RWPE2 (cell line): ENCODE measurements around the gene BCO2.
A peak's percentile ranks its signal among the peaks of the same experiment; 100 is the strongest.

Experiments
- ATAC-seq: fragments of 200-7000 bp; cut with Tn5 transposase; 3 replicates; pipeline ENCODE4 v1.9.1; 2021; ENCODE audit warnings: low read depth
- DNase-seq: peaks from one replicate; pipeline ENCODE4 v3.0.0-alpha.2; 2020; ENCODE audit warnings: low spot score
- H3K27ac ChIP-seq: fragments of 450-650 bp; 2 replicates; pipeline ENCODE4 v1.5.1; 2017; ENCODE audit warnings: mild to moderate bottlenecking; ENCODE audit not compliant: poor library complexity, severe bottlenecking
- H3K27me3 ChIP-seq: fragments of 250-450 bp; sonication (Bioruptor Pico); 2 replicates; pipeline ENCODE4 v1.5.1; 2021; ENCODE audit warnings: mild to moderate bottlenecking, moderate library complexity; ENCODE audit not compliant: insufficient read depth, poor library complexity, severe bottlenecking
- H3K36me3 ChIP-seq: fragments of 250-450 bp; sonication (Bioruptor Pico); 2 replicates; pipeline ENCODE4 v1.5.1; 2020; ENCODE audit warnings: low read depth, mild to moderate bottlenecking, moderate library complexity
- H3K4me1 ChIP-seq: fragments of 250-450 bp; sonication (Bioruptor Pico); 2 replicates; pipeline ENCODE4 v1.5.1; 2021; ENCODE audit warnings: mild to moderate bottlenecking, moderate library complexity; ENCODE audit not compliant: insufficient read depth, poor library complexity, severe bottlenecking
- H3K4me3 ChIP-seq: fragments of 250-450 bp; sonication (Bioruptor Pico); 2 replicates; pipeline ENCODE4 v1.5.1; 2021; ENCODE audit warnings: mild to moderate bottlenecking, moderate library complexity; ENCODE audit not compliant: severe bottlenecking
- H3K9me3 ChIP-seq: fragments of 250-450 bp; sonication (Bioruptor Pico); 2 replicates; pipeline ENCODE4 v1.5.1; 2021; ENCODE audit warnings: mild to moderate bottlenecking, moderate library complexity; ENCODE audit not compliant: severe bottlenecking
- TF ChIP-seq, protein P1 (sequence below): fragments of 450-650 bp; IDR thresholded peaks from one replicate; pipeline ENCODE4 v1.5.1; 2017; ENCODE audit warnings: mild to moderate bottlenecking, moderate library complexity; ENCODE audit not compliant: poor library complexity, severe bottlenecking

BCO2 gene

DNA sequence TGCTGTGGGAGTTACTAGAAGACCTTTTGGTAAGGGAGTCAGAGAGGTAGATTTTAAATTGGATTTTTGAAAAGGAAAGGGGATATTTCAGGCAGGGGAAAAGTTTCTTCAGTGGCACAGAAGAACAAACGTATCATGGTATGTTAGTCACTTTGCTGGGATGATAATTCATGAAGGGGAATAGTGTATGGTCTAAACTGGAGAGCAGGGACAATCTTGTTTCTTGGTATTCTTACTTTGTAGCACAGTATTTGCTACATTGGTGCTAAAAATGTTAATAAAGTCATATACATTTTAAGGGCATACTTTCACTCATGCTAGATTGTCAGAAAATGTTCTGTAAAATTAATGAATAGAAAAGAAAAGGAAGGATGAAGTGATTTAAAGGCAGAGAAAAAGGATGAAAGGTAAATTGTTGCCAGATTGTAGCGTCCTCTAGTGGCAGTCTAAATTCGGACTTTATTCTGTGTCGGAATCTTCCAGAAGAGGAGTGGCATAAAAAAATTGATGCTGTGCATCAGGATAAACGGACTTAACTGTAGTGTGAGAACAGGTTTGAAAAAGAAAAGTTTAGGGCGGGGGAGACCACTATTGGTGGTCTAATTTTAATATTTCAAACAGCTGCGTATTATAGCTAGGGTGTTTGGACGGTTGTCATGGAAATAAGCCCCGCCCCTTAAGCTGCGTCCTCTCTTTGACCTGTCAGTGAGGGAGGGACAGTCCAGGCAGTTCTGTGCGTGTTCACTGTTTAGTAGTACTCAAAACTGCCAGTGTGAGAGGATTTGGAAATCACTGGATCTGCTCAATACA, at the start of gene BCO2:
TSS of gene BCO2 (plus strand) at position 724 of the 810 bp plus-strand sequence. CDS start 90 bp downstream, outside the sequence.
- Histone ChIP-seq H3K36me3 (no peaks in the 10 kb centered on the region), H3K4me3 (peak within 1 kb of the TSS; percentile 23), H3K27ac (no peak within 1 kb of the TSS), H3K27me3 (no peaks in the 10 kb centered on the region), H3K4me1 (peaks cover 26% of the 10 kb centered on the region), H3K9me3 (no peaks in the 10 kb centered on the region)
- TF ChIP-seq, protein P1, sequence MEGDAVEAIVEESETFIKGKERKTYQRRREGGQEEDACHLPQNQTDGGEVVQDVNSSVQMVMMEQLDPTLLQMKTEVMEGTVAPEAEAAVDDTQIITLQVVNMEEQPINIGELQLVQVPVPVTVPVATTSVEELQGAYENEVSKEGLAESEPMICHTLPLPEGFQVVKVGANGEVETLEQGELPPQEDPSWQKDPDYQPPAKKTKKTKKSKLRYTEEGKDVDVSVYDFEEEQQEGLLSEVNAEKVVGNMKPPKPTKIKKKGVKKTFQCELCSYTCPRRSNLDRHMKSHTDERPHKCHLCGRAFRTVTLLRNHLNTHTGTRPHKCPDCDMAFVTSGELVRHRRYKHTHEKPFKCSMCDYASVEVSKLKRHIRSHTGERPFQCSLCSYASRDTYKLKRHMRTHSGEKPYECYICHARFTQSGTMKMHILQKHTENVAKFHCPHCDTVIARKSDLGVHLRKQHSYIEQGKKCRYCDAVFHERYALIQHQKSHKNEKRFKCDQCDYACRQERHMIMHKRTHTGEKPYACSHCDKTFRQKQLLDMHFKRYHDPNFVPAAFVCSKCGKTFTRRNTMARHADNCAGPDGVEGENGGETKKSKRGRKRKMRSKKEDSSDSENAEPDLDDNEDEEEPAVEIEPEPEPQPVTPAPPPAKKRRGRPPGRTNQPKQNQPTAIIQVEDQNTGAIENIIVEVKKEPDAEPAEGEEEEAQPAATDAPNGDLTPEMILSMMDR, result peak; percentile 96
- ATAC-seq, result peak; percentile 93
- DNase-seq, result peak; percentile 81

DNA sequence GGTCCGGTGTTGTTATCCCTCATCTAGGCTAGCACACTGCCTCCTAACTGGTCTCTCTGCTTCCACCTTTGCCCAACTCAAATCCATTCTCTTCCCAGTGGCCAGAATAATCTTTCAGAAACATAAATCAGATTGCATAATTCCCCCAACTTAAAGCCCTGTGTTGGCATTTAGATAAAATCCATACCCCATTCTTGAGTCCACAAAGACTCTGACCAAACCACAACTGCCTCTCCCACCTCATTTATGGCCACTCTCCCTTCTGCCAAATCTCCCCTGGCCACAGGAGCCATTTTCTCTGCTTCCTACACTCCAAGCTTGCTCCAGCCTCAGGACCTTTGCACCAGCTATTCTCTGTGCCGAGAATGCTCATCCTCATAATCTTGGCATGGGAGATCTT, 48.3 kb upstream of the BCO2 start:
- no peak overlapping the region for H3K4me3 ChIP-seq
- DNase-seq (no peak), ATAC-seq (no peak)
- H3K36me3 ChIP-seq, result no peaks in the 10 kb centered on the region
- TF ChIP-seq, protein P1, result no peak
- H3K27ac ChIP-seq, result peak overlapping the region; percentile 79
- no peaks in the 10 kb centered on the region for H3K27me3 ChIP-seq
- no peaks in the 10 kb centered on the region for H3K9me3 ChIP-seq
- peaks cover 30% of the 10 kb centered on the region for H3K4me1 ChIP-seq

DNA sequence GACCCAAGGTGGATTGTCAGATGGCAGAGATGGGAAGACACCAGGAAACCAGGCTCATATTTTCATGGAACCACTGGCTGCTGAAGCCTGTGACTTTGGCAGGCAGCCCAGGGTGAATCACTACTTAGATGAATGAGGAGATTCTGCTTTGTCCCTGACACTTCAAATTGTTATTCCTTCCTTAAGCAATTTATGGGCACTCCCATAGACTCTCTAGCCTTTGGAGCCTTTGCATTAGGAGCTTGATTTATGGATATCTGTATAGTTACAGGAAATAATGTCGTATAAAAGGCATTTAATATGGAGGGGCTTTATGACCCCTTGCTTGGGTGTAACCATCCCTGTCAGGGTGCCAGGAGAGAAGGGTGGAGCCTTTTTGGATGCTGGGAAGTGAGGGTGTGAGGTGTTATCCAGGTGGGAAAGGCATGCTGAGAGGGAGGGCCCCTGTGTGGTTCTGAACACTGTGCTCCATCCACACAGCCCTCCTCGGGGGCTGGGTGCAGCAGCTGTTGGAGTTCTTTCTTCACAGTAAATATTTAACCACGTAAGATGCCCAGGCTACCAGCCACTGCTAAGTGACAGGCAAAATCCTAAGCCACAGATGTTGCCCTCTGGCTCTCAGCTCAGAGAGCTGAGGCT, 46.7 kb upstream of the BCO2 start:
- TF ChIP-seq, protein P1, result no peak
- DNase-seq (peak; percentile 83), ATAC-seq (peak; percentile 79)
- H3K4me3 ChIP-seq, result no peak overlapping the region
- no peaks in the 10 kb centered on the region for H3K9me3 ChIP-seq
- H3K4me1 ChIP-seq, result peaks cover 23% of the 10 kb centered on the region
- no peaks in the 10 kb centered on the region for H3K36me3 ChIP-seq
- no peaks in the 10 kb centered on the region for H3K27me3 ChIP-seq
- peak overlapping the region; percentile 79 for H3K27ac ChIP-seq

- peak overlapping the region; percentile 79 for H3K27ac ChIP-seq
- H3K4me1 ChIP-seq, result peaks cover 23% of the 10 kb centered on the region
- no peaks in the 10 kb centered on the region for H3K36me3 ChIP-seq
- no peak for DNase-seq
- no peaks in the 10 kb centered on the region for H3K27me3 ChIP-seq
- no peaks in the 10 kb centered on the region for H3K9me3 ChIP-seq
- TF ChIP-seq, protein P1, result no peak
- H3K4me3 ChIP-seq, result no peak overlapping the region
- no peak for ATAC-seq
Measured at GRCh38 chr11:112129656-112130055, 45.7 kb upstream of the BCO2 start.

DNA sequence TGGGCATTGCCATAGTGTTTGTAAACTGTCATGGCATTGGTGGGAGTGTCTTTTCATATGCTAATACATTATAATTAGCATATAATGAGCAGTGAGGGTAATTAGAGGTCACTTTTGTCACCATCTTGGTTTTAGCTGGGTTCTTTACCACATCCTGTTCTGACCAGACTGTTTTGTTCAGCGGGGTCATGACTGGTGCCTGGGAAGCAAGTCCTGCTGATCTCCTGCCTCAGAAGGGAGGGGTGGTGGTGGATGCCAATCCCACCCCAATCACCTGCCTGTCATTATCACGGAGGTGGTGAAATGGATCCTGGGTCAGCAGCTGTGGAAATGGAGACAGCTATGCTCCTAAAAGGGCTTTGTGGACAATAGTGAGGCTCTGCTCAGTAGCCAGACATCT, 42.6 kb upstream of the BCO2 start:
- no peak for ATAC-seq
- peaks cover 23% of the 10 kb centered on the region for H3K4me1 ChIP-seq
- no peak for DNase-seq

More for the DNA sequence above, 42.6 kb upstream of the BCO2 start:
- no peaks in the 10 kb centered on the region for H3K27me3 ChIP-seq
- TF ChIP-seq, protein P1, result no peak
- H3K27ac ChIP-seq, result no peak overlapping the region
- no peaks in the 10 kb centered on the region for H3K36me3 ChIP-seq
- no peaks in the 10 kb centered on the region for H3K9me3 ChIP-seq
- no peak overlapping the region for H3K4me3 ChIP-seq
